ENCODE data around the gene CHCHD2.
"Not testable (repeated sequence)": the region's sequence is repeated elsewhere in the genome, so short reads cannot be mapped to it uniquely, and the experiment has no call there.

The CHCHD2 gene

DNA sequence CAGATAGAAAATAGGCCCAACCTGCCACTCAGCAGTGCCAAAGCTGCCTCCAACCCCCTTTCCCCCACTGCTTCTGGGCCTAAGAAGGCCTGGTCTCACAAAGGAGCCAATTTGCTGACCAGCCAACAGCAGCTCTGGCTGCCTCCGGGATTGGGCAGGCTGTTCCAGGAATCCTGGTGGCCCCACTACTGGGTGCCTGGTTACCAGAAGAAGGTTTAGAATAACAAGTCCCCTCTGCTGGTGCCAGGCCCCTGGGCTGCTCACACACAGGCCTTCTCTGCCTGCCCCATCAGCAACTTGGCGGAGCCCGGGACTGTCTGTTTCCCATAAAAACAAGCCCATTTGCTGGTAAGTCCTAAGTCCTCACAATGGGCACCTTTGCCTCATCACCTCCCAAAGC lies 14.7 kb downstream of the CHCHD2 start:
- in situ Hi-C loops (cut with HindIII; ENCODE audit: low pct_ligation_motif_present, low pct_unique_long_range_greater_than_20kb, low sequenced_read_pairs) = no loop called here
- no peak for DNase-seq

DNA sequence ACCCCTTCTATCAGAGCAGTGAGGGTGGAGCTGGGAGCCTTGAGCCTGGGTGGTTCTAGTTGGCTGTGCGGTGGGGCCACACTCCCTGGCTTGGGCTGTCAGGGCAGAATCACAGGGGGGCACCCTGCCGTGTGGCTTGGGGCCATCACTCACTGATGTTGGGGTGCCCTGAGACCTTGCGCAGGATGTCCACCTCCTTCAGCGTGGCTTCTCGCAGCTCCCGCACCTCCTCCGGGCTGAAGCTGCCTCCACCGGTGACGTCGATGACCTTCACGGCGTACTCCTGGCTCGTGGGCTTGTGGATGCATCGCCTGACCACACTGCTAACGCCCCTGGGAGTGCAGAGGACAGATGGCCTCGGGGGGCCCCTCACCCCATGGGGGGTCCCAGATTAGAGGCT lies 18.8 kb downstream of the CHCHD2 start:
- no peak for DNase-seq
- in situ Hi-C loops (cut with HindIII; ENCODE audit: low pct_ligation_motif_present, low pct_unique_long_range_greater_than_20kb, low sequenced_read_pairs) = no loop called here

DNA sequence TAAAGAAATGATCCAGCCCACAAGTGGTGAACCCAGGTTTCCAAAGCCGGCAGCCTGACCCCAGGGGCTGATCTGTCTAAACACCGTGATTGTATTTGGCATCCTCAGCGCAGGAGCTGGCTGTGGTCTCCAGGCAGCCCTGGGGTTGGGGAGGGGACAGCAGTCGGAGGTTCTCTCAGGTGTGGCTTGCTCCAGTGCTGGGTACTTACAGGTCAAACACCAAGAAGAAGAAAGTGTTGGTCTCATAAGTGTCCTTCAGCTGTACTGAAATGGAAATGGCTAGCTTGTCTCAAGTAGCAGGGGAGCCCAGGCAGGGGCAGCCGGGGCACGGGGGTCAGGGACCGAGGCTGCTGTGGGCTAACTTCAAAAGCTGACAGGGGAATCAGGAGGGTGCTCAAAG lies 19.5 kb downstream of the CHCHD2 start:
- no peak for DNase-seq
- in situ Hi-C loops (cut with HindIII; ENCODE audit: low pct_ligation_motif_present, low pct_unique_long_range_greater_than_20kb, low sequenced_read_pairs) = no loop called here

DNA sequence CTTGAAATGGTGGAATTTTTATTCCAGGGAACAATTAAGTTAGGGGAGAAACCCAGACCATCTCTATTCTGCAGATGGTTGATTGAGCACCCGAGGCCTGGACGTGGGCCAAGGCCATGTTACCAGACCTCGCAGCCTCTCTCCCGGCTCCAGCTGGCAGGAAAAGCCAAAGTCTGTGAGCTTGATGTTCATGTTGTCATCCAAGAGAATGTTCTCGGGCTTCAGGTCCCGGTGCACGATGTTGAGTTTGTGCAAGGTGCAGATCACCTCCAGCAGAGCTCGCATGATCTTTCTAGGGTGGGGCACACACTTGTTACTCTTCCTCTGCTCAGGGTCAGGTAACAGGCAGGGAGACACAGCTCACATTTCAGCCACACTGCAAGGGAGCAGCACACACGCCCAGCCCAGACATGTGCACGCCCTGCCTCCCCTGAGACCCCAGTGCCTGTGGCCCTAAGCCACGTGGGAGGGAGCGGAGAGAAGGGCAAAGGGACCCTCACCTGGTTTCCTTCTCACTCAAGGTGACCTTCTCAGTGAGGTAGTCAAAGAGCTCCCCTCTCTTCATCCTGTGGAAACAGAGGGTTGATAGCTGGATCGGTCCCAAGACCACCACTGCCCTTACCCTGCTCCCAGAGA lies 23.0 kb downstream of the CHCHD2 start:
- no peak for DNase-seq
- in situ Hi-C loops (cut with HindIII; ENCODE audit: low pct_ligation_motif_present, low pct_unique_long_range_greater_than_20kb, low sequenced_read_pairs) = no loop called here

DNA sequence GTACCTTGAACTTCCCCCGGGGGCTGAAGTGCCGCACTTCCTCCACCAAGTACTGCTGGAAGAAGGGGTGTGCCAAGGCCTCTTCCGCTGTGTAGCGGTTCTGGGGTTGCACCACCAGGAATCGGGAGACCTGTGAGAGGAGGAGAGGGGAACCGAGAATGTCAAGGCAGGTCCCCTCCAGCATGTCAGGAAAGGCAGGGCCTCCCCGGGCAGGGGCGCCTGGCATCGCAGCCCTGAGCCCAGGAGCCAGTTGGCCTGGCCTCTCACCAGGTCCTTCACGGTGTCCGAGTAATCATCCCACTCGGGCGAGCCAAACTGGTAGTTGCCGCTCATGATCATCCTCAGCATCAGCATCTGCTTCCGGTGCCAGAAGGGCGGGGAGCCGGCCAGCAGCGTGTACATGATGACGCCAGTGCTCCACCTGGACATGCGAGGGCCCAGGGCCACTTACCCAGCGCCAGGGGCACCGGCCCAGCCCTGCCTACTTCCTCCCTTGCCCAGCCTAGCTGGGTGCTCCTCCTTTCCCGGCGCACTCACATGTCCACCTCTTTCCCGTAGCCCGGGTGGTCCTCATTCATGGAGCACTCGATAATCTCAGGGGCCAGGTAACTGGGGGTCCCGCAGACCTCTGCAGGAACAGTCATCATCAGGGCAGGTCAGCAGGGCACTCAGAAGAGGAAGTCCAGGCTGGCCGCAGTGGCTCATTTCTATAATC lies 24.5 kb downstream of the CHCHD2 start:
- in situ Hi-C loops (cut with HindIII; ENCODE audit: low pct_ligation_motif_present, low pct_unique_long_range_greater_than_20kb, low sequenced_read_pairs) = no loop called here
- no peak for DNase-seq

DNA sequence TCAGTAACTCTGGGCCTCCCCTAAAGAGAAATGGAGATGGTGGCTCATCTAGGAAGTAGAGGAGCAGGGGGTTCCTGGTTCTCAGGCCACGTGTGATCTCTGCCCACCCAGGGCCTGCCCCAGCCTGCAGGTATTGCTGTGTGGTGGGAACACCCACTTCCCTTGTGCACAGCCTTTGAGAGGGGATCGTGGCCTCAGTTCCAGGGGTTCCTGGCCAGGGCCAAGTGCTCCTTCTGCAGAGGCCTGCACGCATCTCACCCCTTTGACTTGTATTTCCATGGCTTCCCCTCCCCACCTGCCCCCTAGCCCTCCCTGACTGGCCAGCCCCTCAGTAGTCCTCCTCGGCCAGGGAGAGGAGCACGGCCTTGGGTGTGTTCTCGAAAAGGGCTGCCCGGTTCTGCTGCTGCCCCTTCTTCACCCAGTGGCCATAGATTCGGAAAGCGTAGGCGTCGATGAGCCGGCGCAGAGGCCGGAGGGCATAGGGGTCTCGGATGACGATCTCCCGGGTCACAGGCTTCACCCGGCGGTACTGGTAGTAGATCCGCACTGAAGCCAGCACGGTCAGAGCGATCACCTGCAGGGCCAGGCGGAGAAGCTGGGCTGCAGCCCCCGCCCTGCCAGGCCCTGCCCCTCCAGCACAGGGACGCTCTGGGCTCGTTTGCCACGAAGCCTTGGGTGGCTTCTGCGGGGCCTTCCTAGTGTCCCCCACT lies 25.4 kb downstream of the CHCHD2 start:
- in situ Hi-C loops (cut with HindIII; ENCODE audit: low pct_ligation_motif_present, low pct_unique_long_range_greater_than_20kb, low sequenced_read_pairs); DNase-seq: not testable (repeated sequence)

DNA sequence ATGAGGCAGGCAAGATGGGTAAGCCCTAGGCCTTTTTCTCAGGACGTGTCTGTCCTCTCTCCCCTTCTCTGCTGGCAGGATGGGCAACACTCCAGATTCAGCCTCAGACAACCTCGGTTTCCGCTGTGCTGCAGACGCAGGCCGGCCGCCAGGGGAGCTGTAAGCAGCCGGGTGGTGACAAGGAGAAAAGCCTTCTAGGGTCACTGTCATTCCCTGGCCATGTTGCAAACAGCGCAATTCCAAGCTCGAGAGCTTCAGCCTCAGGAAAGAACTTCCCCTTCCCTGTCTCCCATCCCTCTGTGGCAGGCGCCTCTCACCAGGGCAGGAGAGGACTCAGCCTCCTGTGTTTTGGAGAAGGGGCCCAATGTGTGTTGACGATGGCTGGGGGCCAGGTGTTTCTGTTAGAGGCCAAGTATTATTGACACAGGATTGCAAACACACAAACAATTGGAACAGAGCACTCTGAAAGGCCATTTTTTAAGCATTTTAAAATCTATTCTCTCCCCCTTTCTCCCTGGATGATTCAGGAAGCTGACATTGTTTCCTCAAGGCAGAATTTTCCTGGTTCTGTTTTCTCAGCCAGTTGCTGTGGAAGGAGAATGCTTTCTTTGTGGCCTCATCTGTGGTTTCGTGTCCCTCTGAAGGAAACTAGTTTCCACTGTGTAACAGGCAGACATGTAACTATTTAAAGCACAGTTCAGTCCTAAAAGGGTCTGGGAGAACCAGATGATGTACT lies 26.7 kb downstream of the CHCHD2 start:
- no peak for DNase-seq
- in situ Hi-C loops (cut with HindIII; ENCODE audit: low pct_ligation_motif_present, low pct_unique_long_range_greater_than_20kb, low sequenced_read_pairs) = no loop called here

DNA sequence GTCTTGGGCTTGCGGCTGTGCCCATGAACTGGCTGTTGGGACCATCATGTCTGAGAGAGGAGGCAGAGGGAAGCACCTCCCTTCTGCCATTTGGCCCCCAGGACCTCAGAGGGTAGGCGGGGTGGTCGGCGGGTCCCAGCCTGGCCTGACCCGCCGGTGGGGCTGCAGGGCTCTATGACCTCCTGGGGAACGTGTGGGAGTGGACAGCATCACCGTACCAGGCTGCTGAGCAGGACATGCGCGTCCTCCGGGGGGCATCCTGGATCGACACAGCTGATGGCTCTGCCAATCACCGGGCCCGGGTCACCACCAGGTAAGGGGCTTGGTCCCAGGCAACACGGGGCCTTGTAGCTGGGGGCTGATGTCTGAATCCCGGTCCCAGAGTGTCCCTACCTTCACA lies 28.1 kb downstream of the CHCHD2 start:
- no peak for DNase-seq
- in situ Hi-C loops (cut with HindIII; ENCODE audit: low pct_ligation_motif_present, low pct_unique_long_range_greater_than_20kb, low sequenced_read_pairs) = no loop called here

DNA sequence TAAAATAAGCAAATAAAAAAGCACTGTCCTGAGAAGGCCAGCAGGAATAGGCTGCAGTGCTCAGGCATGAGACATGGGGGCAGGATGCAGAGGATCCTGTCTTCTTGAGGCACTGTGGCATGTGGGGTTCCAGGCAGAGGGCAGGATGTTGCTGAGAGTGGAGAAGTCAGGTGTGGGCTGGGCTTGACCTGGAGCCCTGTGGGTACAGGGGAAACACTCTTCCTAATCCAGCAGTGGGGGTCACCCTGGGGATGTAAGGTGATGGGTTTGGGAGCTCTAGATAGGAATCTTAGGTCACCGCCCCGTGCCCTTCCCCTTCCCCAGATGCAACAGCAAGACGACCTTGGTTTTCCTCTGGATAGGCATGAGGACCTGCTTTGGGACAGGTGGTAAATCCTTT lies 28.6 kb downstream of the CHCHD2 start:
- in situ Hi-C loops (cut with HindIII; ENCODE audit: low pct_ligation_motif_present, low pct_unique_long_range_greater_than_20kb, low sequenced_read_pairs) = no loop called here

DNA sequence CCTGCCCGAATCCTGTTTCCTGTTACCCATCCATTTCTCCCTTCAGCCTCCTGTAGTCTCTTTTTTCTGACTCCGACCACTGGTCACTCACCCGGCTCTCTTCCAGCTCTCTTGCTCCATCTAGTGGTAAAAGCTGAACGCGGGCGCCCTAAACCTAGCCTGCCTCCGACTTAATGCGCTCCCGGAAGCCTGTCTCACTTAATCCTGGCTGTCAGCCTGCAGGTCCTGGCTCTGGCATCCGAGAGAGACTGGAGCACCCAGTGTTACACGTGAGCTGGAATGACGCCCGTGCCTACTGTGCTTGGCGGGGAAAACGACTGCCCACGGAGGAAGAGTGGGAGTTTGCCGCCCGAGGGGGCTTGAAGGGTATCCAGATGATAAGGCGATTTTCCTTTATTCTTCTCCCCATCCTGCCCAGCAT lies 31.9 kb downstream of the CHCHD2 start:
- DNase-seq = peak; percentile 92
- in situ Hi-C loops (cut with HindIII; ENCODE audit: low pct_ligation_motif_present, low pct_unique_long_range_greater_than_20kb, low sequenced_read_pairs) = no loop called here

More for the DNA sequence above, 28.6 kb downstream of the CHCHD2 start:
- DNase-seq = no peak

DNA sequence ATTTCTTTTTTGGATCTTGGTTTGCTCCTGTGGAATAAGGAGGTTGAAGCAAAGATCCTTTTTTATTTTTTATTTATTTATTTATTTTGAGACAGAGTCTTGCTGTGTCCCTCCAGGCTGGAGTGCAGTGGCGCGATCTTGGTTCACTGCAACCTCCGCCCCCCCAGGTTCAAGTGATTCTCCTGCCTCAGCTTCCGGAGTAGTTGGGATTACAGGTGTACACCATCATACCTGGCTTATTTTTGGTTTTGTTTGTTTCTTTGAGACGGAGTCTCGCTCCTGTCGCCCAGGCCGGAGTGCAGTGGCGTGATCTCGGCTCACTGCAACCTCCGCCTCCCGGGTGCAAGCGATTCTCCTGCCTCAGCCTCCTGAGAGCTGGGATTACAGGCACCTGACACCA lies 39.9 kb downstream of the CHCHD2 start:
- DNase-seq; in situ Hi-C loops (cut with HindIII; ENCODE audit: low pct_ligation_motif_present, low pct_unique_long_range_greater_than_20kb, low sequenced_read_pairs): not testable (repeated sequence)

DNA sequence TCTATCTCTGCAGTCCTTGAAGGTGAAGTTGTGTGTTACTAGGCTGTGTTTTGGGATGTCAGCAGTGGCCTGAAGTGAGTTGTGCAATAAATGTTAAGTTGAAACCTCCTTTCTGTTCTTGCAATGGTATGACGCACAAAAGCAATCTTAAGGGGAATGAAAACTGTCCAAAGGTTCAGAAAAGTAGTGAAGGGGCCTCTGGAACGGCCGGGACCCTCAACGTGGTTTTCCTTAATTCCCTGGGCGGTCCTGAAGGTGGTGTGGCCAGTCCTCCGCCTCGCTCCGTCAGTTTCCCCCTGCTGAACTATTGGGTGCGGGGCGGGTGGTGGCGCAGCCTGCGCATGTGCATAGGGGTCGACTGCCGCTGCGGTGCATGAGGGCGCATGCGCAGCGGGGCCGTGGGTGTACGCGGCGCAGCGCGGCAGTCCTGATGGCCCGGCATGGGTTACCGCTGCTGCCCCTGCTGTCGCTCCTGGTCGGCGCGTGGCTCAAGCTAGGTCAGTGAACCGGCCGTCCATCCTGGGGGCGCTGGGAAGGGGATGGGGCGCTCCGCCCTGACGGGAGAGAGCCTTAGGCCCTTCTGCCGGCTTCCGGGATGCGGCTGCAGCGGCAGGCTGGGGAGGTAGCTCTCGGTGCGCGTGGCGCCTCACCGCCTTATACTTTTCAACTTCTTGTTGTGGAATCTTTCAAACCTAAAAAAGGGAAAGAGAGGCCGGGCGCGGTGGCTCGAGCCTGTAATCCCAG lies 42.2 kb downstream of the CHCHD2 start, which contains the start of gene SUMF2:
SUMF2 (plus strand) TSS at position 405 of the 744 bp plus-strand sequence; CDS start at position 431, 26 bp downstream.
- in situ Hi-C loops (cut with HindIII; ENCODE audit: low pct_ligation_motif_present, low pct_unique_long_range_greater_than_20kb, low sequenced_read_pairs) = no loop called here

DNA sequence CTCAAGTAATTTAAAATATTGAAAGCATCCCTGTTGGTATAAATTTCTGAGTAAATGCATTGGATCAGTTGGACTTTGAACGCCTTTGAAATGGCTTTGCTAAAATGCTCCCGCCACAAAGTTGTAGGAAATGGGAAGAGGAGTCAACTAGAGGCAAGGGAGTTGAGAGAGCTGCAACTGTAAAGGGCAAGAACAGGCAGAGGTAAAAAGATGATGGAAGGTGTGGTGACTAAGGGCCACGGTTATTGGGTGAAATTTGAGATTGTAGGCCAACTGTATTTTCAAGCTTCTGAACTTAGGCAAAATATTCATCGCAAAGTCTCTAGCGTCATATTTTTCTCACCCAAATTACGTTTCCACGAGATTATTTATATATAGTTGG lies 42.8 kb downstream of the CHCHD2 start:
- in situ Hi-C loops (cut with HindIII; ENCODE audit: low pct_ligation_motif_present, low pct_unique_long_range_greater_than_20kb, low sequenced_read_pairs) = no loop called here
- DNase-seq = no peak

More for the DNA sequence above, 42.2 kb downstream of the CHCHD2 start, which contains the start of gene SUMF2:
- peak; percentile 96 for DNase-seq

DNA sequence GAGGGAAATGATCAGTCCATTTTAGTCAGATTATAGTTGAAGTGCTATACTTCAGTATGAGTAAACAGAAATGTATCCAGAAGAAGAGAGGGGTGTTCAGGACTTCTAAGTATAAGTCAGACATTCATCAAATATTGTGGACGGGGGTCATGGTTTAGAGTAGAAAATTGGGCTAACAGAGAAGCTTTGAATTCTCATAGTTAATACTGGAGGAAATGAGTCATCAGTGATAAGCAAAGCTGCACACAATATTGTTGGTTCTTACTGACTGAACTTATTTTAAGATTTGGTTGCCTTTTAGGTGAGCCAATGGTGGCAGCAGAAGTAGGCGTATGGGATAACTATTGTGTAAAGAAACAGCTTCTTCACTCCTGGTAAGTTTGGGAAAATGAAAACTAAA lies 43.9 kb downstream of the CHCHD2 start:
- in situ Hi-C loops (cut with HindIII; ENCODE audit: low pct_ligation_motif_present, low pct_unique_long_range_greater_than_20kb, low sequenced_read_pairs) = no loop called here
- peak; percentile 66 for DNase-seq

DNA sequence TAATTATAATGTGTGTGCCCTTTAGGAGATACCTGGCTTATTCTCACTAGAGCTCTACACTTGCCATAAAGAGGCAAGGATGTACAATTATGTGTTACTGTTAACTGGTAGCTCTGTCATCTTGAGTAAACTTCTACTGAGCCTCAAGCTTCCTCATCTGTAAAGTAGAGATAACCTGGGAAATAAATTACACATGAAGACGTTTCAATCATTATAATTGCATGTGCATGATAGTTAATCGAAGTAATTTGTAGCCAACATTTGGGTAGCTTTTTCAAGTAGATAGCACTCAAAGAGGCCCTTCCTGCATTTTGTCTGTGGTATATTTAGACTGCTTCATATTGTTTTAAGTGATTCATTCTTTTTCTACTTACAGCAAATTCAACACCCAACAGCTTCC lies 52.3 kb downstream of the CHCHD2 start:
- DNase-seq = no peak
- in situ Hi-C loops (cut with HindIII; ENCODE audit: low pct_ligation_motif_present, low pct_unique_long_range_greater_than_20kb, low sequenced_read_pairs) = no loop called here

DNA sequence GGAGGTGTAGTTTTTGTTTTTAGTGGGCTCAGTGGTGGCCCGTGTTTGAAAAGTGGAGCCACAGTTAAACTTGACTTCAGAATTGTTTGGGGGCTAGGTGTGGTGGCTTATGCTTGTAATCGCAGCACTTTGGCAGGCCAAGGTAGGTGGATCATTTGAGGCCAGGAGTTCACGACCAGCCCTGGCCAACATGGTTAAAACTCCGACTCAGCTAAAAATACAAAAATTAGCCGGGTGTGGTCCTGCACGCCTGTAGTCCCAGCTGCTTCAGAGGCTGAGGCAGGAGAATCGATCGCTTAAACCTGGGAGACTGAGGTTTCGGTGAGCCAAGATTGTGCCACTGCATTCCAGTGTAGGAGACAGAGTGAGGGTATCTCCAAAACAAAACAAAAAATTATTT lies 52.9 kb downstream of the CHCHD2 start:
- no peak for DNase-seq
- in situ Hi-C loops (cut with HindIII; ENCODE audit: low pct_ligation_motif_present, low pct_unique_long_range_greater_than_20kb, low sequenced_read_pairs) = no loop called here
